Caki2 (cell line): ENCODE results near the gene RPIA. TPM values are rescaled to one million over a fixed set of nuclear protein-coding genes. Genes with fewer than 3 reads are reported as not detected.
"Not testable (repeated sequence)": the region's sequence is repeated elsewhere in the genome, so short reads cannot be mapped to it uniquely, and the experiment has no call there.

Experiments
- DNase-seq: peaks from one replicate; pipeline ENCODE4 v3.0.0-alpha.2; 2015; ENCODE audit warnings: low read depth
- in situ Hi-C: cut with HindIII; loops from 2 replicates; pipeline ENCODE4 v1.10.0; 2016; ENCODE audit warnings: low sequenced_read_pairs, low pct_unique_long_range_greater_than_20kb, mixed read lengths
- total RNA-seq: library from RNA; depleted of rRNA; stranded (reverse); fragments of >200 nt; shearing (Covaris generic); gene quantifications from 2 replicates; pipeline ENCODE4 v1.2.3, GENCODE V29; 2014; ENCODE audit warnings: low replicate concordance

The RPIA gene
- total RNA-seq, 1 experiment from 2014 or later = 8.1 TPM

GRCh38 chr2:88755836-88756235 lies 64.4 kb downstream of the RPIA start:
- DNase-seq = no peak
- in situ Hi-C loops = no loop called here

- no peak for DNase-seq
- in situ Hi-C loops = no loop called here
Measured at GRCh38 chr2:88757025-88757424, 65.6 kb downstream of the RPIA start.

GRCh38 chr2:88758702-88759101 lies 67.2 kb downstream of the RPIA start:
- in situ Hi-C loops, DNase-seq: not testable (repeated sequence)

GRCh38 chr2:88760819-88761598 lies 69.5 kb downstream of the RPIA start:
- DNase-seq = no peak
- in situ Hi-C loops = no loop called here

GRCh38 chr2:88764141-88764849 lies 72.8 kb downstream of the RPIA start:
- in situ Hi-C loops = no loop called here
- DNase-seq = no peak

GRCh38 chr2:88764850-88765153 lies 73.3 kb downstream of the RPIA start:
- DNase-seq = no peak
- in situ Hi-C loops = no loop called here

GRCh38 chr2:88765154-88765888 lies 73.8 kb downstream of the RPIA start:
- DNase-seq = peak; percentile 92
- in situ Hi-C loops = no loop called here

GRCh38 chr2:88765889-88766481 lies 74.5 kb downstream of the RPIA start:
- not testable (repeated sequence) for DNase-seq

GRCh38 chr2:88770016-88770415 lies 78.5 kb downstream of the RPIA start:
- no peak for DNase-seq
- in situ Hi-C loops = no loop called here

More at GRCh38 chr2:88765889-88766481, 74.5 kb downstream of the RPIA start:
- in situ Hi-C loops = not testable (repeated sequence)

GRCh38 chr2:88773233-88774028 lies 82.0 kb downstream of the RPIA start:
- in situ Hi-C loops, DNase-seq: not testable (repeated sequence)

GRCh38 chr2:88789213-88789612 lies 97.7 kb downstream of the RPIA start:
- DNase-seq = not testable (repeated sequence)

GRCh38 chr2:88795932-88796331 lies 104.5 kb downstream of the RPIA start:
- in situ Hi-C loops, DNase-seq: not testable (repeated sequence)

More at GRCh38 chr2:88789213-88789612, 97.7 kb downstream of the RPIA start:
- in situ Hi-C loops = not testable (repeated sequence)

- DNase-seq, in situ Hi-C loops: not testable (repeated sequence)
Measured at GRCh38 chr2:88796523-88796922, 105.0 kb downstream of the RPIA start.

- DNase-seq, in situ Hi-C loops: not testable (repeated sequence)
Measured at GRCh38 chr2:88797164-88797563, 105.7 kb downstream of the RPIA start.
